Adrenal gland (tissue), 12 donors: ENCODE data around the gene EPG5. TPM values are rescaled to one million over a fixed set of nuclear protein-coding genes. Genes with fewer than 3 reads are reported as not detected.

Source experiments
- DNase-seq, 7 donors: peaks; one replicate each; pipeline ENCODE4 v3.0.0-alpha.2; 2019 to 2020
- H3K27ac ChIP-seq, 5 donors: fragments of 200-600 bp; sonication (generic) in 4 of 5; 1 replicate in 3 of 5; 2 replicates in 2 of 5; pipeline versions ENCODE4 v1.5.1 to v1.8.0; 2016 to 2020; ENCODE audit warnings: mild to moderate bottlenecking in 1 of 5
- H3K27me3 ChIP-seq: fragments of 200-600 bp; 2 replicates; pipeline ENCODE4 v1.8.0; 2021
- H3K36me3 ChIP-seq, 2 donors: fragments of 200-600 bp; replicated peaks in 1 of 2; 1 replicate in 1 of 2; 2 replicates in 1 of 2; pipeline versions ENCODE4 v1.5.1 to v1.8.0; 2018 to 2022
- H3K4me1 ChIP-seq, 2 donors: fragments of 200-600 bp; replicated peaks in 1 of 2; 1 replicate in 1 of 2; 2 replicates in 1 of 2; pipeline versions ENCODE4 v1.5.1 to v1.8.0; 2018 to 2021
- H3K4me3 ChIP-seq, 4 donors: fragments of 200-600 bp; sonication (generic) in 3 of 4; one replicate each; pipeline ENCODE4 v1.5.1; 2016 to 2018
- H3K9me3 ChIP-seq, 3 donors: fragments of 200-600 bp; sonication (generic) in 1 of 3; replicated peaks in 1 of 3; 1 replicate in 2 of 3; 2 replicates in 1 of 3; pipeline versions ENCODE4 v1.5.1 to v1.8.0; 2016 to 2021
- CTCF ChIP-seq, 6 experiments: fragments of 450-650 bp in 4 of 6; fragments of 200-600 bp in 2 of 6; sonication (generic) in 1 of 6; IDR thresholded peaks; 1 replicate in 5 of 6; 2 replicates in 1 of 6; pipeline versions ENCODE4 v1.5.1 to v1.8.0; 2016 to 2021; ENCODE audit warnings: antibody characterized with exemption in 6 of 6, mild to moderate bottlenecking in 2 of 6, moderate library complexity in 1 of 6
- POLR2A ChIP-seq, 2 donors: fragments of 450-650 bp; IDR thresholded peaks; one replicate each; pipeline ENCODE4 v1.6.1; 2017; ENCODE audit warnings: antibody characterized with exemption in 2 of 2, mild to moderate bottlenecking in 2 of 2, moderate library complexity in 1 of 2
- WGBS, 4 donors: extraction: QIAGEN DNeasy Blood & Tissue Kit in 2 of 4; methylation state at CpG; one replicate each; pipeline versions ENCODE4 v1.1.5 to v1.1.7; 2013 to 2017; 5-methylcytosine and 5-hydroxymethylcytosine counted together
- intact Hi-C, 2 donors: fragments of 100-400 bp; cut with DNase I; formaldehyde crosslinking; loops; one replicate each; pipeline versions ENCODE4 v1.14.1 to v1.15.0; 2022 to 2023
- polyA plus RNA-seq, 3 donors: library from polyadenylated mRNA; stranded (reverse); fragments of 200-250 nt in 2 of 3; fragments of 350-450 nt in 1 of 3; fragmentation: Illumina TruSeq in 1 of 3; extraction: RNeasy Lipid Tissue Mini Kit (QIAGEN cat#74804) in 1 of 3; gene quantifications; one replicate each; pipeline ENCODE4 v1.2.3, GENCODE V29; 2013 to 2014
- total RNA-seq, 9 donors: library from RNA; depleted of rRNA in 4 of 9; stranded (reverse); fragments of >200 nt in 4 of 9; fragments of 120-200 nt in 1 of 9; fragmentation: NEBNext Ultra II Directional in 1 of 9; extraction: Animal tissue kit (Norgen Biotek cat#: 25700) in 1 of 9; gene quantifications; one replicate each; pipeline versions ENCODE4 v1.1.0 to v1.2.4, GENCODE V29; 2013 to 2023
- donor health status: healthy with polysubstance abuse.
- donor health status: Bipolar disorder and iron deficiency.
- donor health status: DM: yes; HTN: yes; CAD: no.
- donor health status: DM: no; HTN: no; CAD: no.
- donor health status: DM: no; HTN: no; CAD: no.
- donor health status: DM: yes; HTN: yes; CAD: no.

EPG5 gene
- total and polyA plus RNA-seq, 12 donors: 7.3 to 80.3 (median 23.3) TPM

GRCh38 chr18:46002934-46003333 lies 35.8 kb upstream of the EPG5 start:
- no peak for TF ChIP-seq CTCF (IDR thresholded peaks at IDR 0.05)
- no peak for TF ChIP-seq POLR2A (IDR thresholded peaks at IDR 0.05)
- WGBS, 4 donors: 95 to 100% (median 100%) methylated on average over 1 of the region's 1 CpG; no CpG with 5 or more reads in 1 of the 4 donors
- intact Hi-C loops: no loop called here

GRCh38 chr18:46001892-46002291 lies 34.8 kb upstream of the EPG5 start:
- no peaks in the 10 kb centered on the region for H3K9me3 ChIP-seq
- H3K27ac ChIP-seq: no peak overlapping the region
- H3K27me3 ChIP-seq: no peaks in the 10 kb centered on the region
- TF ChIP-seq CTCF (IDR thresholded peaks at IDR 0.05): no peak
- intact Hi-C loops: no loop called here
- H3K4me3 ChIP-seq: no peak overlapping the region
- DNase-seq: no peak
- H3K4me1 ChIP-seq: no peaks in the 10 kb centered on the region
- WGBS, 4 donors: 89 to 96% (median 92%) methylated on average over 2 of the region's 2 CpGs
- H3K36me3 ChIP-seq: no peaks in the 10 kb centered on the region

More at GRCh38 chr18:46002934-46003333, 35.8 kb upstream of the EPG5 start:
- DNase-seq: no peak
- Histone ChIP-seq H3K27me3 (no peaks in the 10 kb centered on the region), H3K27ac (no peak overlapping the region), H3K36me3 (no peaks in the 10 kb centered on the region), H3K4me1 (no peaks in the 10 kb centered on the region), H3K9me3 (no peaks in the 10 kb centered on the region), H3K4me3 (no peak overlapping the region)

- Histone ChIP-seq H3K27me3 (no peaks in the 10 kb centered on the region), H3K27ac (no peak overlapping the region), H3K9me3 (no peaks in the 10 kb centered on the region), H3K4me3 (no peak overlapping the region), H3K4me1 (no peaks in the 10 kb centered on the region), H3K36me3 (no peaks in the 10 kb centered on the region)
- TF ChIP-seq CTCF (IDR thresholded peaks at IDR 0.05) (no peak), POLR2A (IDR thresholded peaks at IDR 0.05) (no peak)
- WGBS, 4 donors: 63 to 95% (median 93%) methylated on average over 1 of the region's 1 CpG
- DNase-seq: no peak
- intact Hi-C loops: no loop called here
These were observed 33.9 kb upstream of the EPG5 start for GRCh38 chr18:46001074-46001473.

- TF ChIP-seq CTCF (IDR thresholded peaks at IDR 0.05): no peak
- TF ChIP-seq POLR2A (IDR thresholded peaks at IDR 0.05): no peak
- 72 to 91% (median 78%) methylated on average over 3 of the region's 3 CpGs for WGBS, 4 donors
- H3K4me3 ChIP-seq: no peak overlapping the region
- H3K4me1 ChIP-seq: no peaks in the 10 kb centered on the region
- no peaks in the 10 kb centered on the region for H3K9me3 ChIP-seq
- no peaks in the 10 kb centered on the region for H3K27me3 ChIP-seq
- H3K27ac ChIP-seq: no peak overlapping the region
- DNase-seq: no peak
- H3K36me3 ChIP-seq: peaks cover 0 to 5% of the 10 kb centered on the region in 2 donors
- intact Hi-C loops: no loop called here
These were observed 32.4 kb upstream of the EPG5 start for GRCh38 chr18:45999536-45999935.
